HG03103 (cell line): Measurements from ENCODE around the gene C17orf75.

Experiments
- ATAC-seq: cut with Tn5 transposase; IDR thresholded peaks from one replicate; pipeline ENCODE4 v1.9.1; 2021; ENCODE audit warnings: low read depth; ENCODE audit not compliant: unreplicated experiment

The C17orf75 gene

GRCh38 chr17:32307658-32308057, 34.3 kb downstream of the C17orf75 start:
- no peak for ATAC-seq

GRCh38 chr17:32305049-32305448, 36.9 kb downstream of the C17orf75 start:
- ATAC-seq, result no peak

- no peak for ATAC-seq
Observed at GRCh38 chr17:32303781-32304288, 38.1 kb downstream of the C17orf75 start.

- no peak for ATAC-seq
Observed at GRCh38 chr17:32302860-32303649, 38.9 kb downstream of the C17orf75 start.

GRCh38 chr17:32302037-32302436, 39.9 kb downstream of the C17orf75 start:
- ATAC-seq, result no peak

- ATAC-seq, result no peak
Observed at GRCh38 chr17:32299580-32300164, 42.3 kb downstream of the C17orf75 start.

GRCh38 chr17:32298721-32299579, 43.0 kb downstream of the C17orf75 start:
- ATAC-seq, result no peak

- ATAC-seq, result no peak
Observed at GRCh38 chr17:32298298-32298697, 43.7 kb downstream of the C17orf75 start.

GRCh38 chr17:32297860-32298259, 44.1 kb downstream of the C17orf75 start:
- ATAC-seq, result no peak

GRCh38 chr17:32297424-32297823, 44.5 kb downstream of the C17orf75 start:
- ATAC-seq, result no peak

- ATAC-seq, result no peak
Observed at GRCh38 chr17:32292094-32292493, 49.9 kb downstream of the C17orf75 start.

GRCh38 chr17:32289471-32290070, 52.4 kb downstream of the C17orf75 start:
- no peak for ATAC-seq

GRCh38 chr17:32288615-32289014, 53.4 kb downstream of the C17orf75 start:
- ATAC-seq, result no peak

GRCh38 chr17:32287804-32288511, 54.0 kb downstream of the C17orf75 start:
- ATAC-seq, result no peak

GRCh38 chr17:32286518-32286900, 55.5 kb downstream of the C17orf75 start:
- no peak for ATAC-seq

- ATAC-seq, result no peak
Observed at GRCh38 chr17:32285746-32286517, 56.0 kb downstream of the C17orf75 start.

- no peak for ATAC-seq
Observed at GRCh38 chr17:32285306-32285705, 56.7 kb downstream of the C17orf75 start.

GRCh38 chr17:32283745-32284201, 58.2 kb downstream of the C17orf75 start:
- ATAC-seq, result no peak

- ATAC-seq, result no peak
Observed at GRCh38 chr17:32281011-32281451, 60.9 kb downstream of the C17orf75 start.
